GM21723 (cell line): Measurements from ENCODE around the gene PTGFRN.
"Not testable (repeated sequence)": the region's sequence is repeated elsewhere in the genome, so short reads cannot be mapped to it uniquely, and the experiment has no call there.

Experiments used
- ATAC-seq: cut with Tn5 transposase; IDR thresholded peaks from one replicate; pipeline ENCODE4 v1.9.1; 2021; ENCODE audit warnings: mild to moderate bottlenecking, moderate library complexity; ENCODE audit not compliant: unreplicated experiment

The PTGFRN gene

GRCh38 chr1:116962987-116963639 lies 53.4 kb downstream of the PTGFRN start:
- no peak for ATAC-seq

DNA sequence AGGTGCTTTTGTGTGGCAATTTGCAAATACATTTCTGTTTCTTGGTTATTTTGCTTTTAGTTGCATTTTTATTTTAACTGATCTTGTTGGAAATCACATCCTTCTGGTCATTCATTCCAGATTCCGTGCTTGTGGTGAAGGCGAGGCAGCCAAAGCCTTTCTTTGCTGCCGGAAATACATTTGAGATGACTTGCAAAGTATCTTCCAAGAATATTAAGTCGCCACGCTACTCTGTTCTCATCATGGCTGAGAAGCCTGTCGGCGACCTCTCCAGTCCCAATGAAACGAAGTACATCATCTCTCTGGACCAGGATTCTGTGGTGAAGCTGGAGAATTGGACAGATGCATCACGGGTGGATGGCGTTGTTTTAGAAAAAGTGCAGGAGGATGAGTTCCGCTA lies 57.1 kb downstream of the PTGFRN start:
- no peak for ATAC-seq

DNA sequence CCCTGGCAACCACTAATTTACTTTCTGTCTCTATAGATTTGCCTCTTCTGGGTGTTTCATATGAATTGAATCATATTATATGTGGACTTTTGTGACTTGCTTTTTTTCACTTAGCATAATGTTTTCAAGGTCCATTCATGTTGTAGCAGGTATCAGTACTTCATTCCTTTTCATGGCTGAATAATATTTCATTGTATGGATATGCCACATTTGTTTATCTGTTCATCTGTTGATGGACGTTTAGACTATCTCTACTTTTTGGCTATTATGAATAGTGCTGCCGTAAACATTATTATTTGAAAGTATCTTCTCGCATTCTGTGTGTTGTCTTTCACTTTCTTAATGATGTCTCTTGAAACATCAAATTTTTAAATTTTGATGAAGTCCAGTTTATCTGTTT lies 59.0 kb downstream of the PTGFRN start:
- no peak for ATAC-seq

- ATAC-seq: no peak
These were observed 61.6 kb downstream of the PTGFRN start for GRCh38 chr1:116971258-116971860.

DNA sequence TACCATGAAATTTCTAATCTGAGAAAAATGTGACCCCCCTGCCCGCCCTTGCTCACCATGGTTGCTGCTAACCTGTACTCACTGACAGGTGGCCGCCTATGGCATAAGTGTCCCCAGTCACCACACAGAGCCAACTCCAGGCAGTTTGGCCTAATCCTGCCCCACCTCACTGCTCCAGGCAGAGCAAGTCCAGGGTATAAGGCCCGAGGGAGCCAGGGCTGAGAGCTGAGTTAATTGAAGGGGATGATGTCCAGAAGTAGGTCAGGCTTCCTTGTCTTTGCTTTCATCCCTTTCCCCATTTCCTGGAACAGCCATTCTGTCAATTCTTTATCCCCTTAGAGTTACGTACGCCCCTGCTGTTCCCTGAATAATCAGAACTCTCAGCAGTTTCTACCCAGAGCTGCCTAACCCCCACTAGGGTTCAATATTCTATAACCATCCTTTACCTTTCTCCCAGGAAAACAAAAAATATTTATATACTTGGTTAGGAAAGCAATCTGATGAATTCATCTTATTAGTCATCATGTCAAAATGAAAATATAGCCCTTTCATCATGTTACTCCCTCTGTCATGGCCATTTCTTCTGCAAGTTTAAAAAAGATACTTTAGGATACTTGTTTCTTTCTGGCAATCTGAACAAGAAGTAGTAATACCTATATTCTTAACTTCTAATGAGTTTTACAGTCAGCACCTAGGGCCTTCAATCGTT lies 62.4 kb downstream of the PTGFRN start:
- ATAC-seq: no peak

GRCh38 chr1:116972674-116973030 lies 62.9 kb downstream of the PTGFRN start:
- ATAC-seq: no peak

DNA sequence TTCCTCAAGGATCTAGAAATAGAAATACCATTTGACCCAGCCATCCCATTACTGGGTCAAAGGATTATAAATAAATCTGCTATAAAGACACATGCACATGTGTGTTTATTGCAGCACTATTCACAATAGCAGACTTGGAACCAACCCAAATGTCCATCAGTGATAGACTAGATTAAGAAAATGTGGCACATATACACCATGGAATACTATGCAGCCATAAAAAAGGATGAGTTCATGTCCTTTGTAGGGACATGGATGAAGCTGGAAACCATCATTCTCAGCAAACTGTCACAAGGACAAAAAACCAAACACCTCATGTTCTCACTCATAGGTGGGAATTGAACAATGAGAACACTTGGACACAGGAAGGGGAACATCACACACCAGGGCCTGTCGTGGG lies 70.6 kb downstream of the PTGFRN start:
- not testable (repeated sequence) for ATAC-seq

GRCh38 chr1:116981521-116982037 lies 71.9 kb downstream of the PTGFRN start:
- ATAC-seq: no peak

DNA sequence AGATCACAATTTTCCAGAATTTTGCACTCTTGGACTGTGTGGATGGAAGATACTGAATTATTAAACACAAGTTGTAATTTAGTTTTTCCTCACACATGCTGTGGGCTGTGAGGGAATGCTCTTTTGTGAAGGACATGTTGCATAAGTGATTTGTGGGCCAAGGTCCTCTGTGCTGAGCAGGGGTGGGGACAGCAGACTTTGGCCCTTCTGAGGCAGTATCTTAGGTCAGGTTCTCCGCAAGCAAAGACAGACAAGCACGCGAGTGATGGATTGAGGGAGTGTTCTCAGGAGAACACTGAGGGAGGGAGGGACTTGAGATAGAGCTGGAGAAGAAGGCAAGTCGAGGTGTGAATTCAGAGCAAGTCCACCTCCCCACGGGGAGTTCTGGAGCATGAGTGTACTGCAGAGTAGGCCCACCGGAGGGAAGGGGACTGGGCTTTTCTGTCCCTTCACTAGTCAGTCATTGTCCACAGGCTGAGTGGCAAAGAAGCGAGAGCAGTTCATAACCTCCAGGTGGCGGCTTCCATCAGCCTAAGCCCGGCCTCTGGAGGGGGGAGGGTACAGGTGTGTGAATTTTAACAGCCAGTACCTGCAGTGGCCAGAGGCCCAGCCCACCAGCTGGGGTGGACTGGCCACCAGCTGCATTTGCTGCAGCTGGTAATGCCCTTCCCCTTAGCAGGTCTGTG lies 72.7 kb downstream of the PTGFRN start:
- ATAC-seq: no peak

- ATAC-seq: no peak
These were observed 73.4 kb downstream of the PTGFRN start for GRCh38 chr1:116983112-116983511.

GRCh38 chr1:116983678-116984077 lies 74.0 kb downstream of the PTGFRN start:
- no peak for ATAC-seq

DNA sequence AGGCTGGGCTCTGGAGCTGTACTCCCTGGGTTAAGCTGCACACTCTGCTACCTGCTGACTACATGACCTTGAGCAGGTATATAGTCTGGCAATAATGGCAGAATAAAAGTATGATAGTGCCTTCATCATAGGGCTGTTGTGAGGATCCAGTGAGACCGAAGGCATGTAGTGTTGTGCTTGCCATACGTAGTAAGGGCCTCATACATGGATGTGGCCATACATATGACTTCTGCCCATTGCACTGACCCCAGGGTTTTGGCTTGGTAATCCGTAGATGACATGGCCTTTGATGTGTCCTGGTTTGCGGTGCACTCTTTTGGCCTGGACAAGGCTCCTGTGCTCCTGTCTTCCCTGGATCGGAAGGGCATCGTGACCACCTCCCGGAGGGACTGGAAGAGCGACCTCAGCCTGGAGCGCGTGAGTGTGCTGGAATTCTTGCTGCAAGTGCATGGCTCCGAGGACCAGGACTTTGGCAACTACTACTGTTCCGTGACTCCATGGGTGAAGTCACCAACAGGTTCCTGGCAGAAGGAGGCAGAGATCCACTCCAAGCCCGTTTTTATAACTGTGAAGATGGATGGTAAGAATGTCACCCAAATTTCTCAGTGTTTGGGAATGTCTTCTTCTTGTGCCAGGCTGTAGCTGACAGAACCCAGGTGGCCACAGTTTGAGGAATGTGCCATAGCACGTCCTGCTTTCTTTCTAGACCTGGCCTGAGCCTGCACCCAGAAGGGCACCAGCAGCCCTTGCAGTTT lies 74.9 kb downstream of the PTGFRN start:
- ATAC-seq: no peak

GRCh38 chr1:116986421-116987255 lies 76.9 kb downstream of the PTGFRN start:
- ATAC-seq: no peak

GRCh38 chr1:116987256-116987555 lies 77.5 kb downstream of the PTGFRN start:
- ATAC-seq: no peak

DNA sequence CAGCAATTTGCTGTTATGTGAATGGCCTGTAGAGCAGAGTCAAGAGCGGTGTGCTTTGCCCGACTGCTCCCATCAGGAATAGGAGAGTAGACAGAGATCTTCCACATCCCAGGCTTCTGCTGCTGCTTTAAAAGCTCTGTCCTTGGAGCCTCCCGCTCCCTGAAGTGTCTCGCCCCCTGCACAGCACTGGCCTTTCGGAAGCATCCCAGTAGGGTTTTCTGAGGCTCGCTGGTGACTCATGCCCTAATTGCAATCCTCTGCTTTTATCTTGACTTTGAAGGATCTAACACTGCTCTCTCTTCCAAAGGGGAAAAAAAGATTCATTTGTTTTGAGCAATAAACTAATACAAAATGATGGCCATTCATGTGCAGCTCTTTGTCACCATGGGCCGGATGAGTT lies 78.5 kb downstream of the PTGFRN start:
- no peak for ATAC-seq

DNA sequence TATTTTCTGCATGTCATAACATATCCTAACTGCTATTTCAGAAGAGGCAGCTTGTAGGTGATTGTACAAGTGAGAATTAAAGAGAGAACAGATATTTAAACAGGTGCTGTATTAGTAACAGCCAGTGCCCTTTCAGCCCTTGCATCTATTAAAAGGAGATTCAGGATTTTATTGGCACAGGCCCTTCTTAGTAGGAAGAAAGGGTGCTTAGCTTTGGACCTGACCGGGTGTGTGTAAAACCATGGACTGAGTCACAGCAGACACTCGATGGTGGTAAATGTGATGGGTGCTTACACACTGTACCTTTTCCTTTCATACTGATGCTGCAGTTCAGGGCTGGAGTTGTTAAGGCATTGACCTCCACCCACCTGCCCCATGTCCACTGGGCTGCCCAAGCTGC lies 79.2 kb downstream of the PTGFRN start:
- ATAC-seq: no peak

DNA sequence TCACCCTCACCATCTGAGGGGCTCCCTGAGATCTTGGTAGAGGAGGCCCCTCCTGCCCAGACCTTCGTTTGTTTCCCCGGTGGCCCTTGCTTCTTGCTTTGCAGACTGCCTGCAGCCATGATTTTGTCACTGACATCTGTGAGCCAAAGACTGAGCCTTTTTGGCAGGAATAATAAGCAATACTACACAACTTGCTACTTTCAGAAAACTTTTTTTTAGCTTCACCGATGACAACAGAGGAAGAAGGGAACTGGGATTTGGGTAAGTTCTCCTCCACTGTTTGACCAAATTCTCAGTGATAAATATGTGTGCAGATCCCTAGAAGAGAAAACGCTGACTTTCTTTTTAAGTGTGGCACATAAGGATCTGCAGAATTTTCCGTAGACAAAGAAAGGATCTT lies 80.1 kb downstream of the PTGFRN start:
- ATAC-seq: no peak

DNA sequence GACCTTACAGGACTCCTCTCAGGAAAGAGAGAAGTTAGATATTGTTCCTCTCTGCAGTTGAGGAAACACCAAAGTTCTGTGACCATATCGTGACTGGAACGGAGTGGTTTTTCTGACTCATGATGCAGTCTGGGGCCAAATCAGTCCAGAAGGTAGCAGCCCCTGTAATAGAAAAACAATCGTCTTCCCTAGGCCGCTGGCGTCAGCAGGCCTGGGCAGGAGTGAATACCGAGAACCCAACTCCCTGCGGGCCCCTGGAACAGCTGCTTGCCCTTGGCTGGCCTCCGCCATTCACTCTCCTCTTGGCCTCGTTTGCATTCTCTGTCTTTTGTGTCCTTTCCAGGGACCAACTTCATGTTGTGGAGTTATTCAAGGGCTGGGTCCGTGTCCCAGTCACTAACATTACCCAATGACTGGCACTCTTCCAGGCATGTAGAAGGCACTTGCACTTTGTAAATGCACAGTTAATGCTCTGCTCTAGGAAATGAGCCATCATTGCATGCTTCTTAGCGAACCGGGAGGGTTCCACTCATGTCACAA lies 81.0 kb downstream of the PTGFRN start:
- no peak for ATAC-seq

- ATAC-seq: no peak
These were observed 81.6 kb downstream of the PTGFRN start for GRCh38 chr1:116991171-116991845.
